Thyroid gland (tissue), 4 donors: ENCODE measurements around the gene HDAC11.

Experiments used
- CTCF ChIP-seq, 6 experiments: fragments of 200-600 bp in 3 of 6; fragments of 450-650 bp in 3 of 6; sonication (generic) in 3 of 6; IDR thresholded peaks; one replicate each; pipeline ENCODE4 v1.5.1; 2016 to 2019; ENCODE audit warnings: antibody characterized with exemption in 6 of 6, mild to moderate bottlenecking in 2 of 6, inconsistent platforms in 1 of 6, moderate library complexity in 1 of 6
- POLR2A ChIP-seq, 2 donors: fragments of 450-650 bp; IDR thresholded peaks; one replicate each; pipeline ENCODE4 v1.6.1; 2017; ENCODE audit warnings: antibody characterized with exemption in 2 of 2, mild to moderate bottlenecking in 2 of 2, moderate library complexity in 1 of 2

DNA sequence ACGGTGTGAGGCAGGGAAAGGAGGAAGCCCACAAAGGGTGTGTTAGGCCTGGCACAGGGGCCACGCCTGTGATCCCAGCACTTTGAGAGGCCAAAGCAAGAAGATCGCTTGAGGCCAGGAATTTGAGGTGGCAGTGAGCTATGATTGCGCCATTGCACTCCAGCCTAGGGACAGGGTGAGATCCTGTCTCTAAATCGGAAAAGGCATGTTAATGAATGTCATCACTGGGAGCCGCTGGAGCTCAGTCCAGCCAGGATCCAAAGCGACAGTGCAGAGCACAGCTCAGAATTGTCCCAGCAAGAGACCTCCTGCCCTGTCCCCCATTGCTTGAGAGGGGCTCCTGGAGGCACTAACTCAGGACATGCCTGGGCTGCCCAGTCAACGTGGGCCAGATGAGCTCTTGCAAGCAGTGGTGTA, 53.8 kb downstream of the HDAC11 start:
- no peak for TF ChIP-seq POLR2A (IDR thresholded peaks at IDR 0.05)
- TF ChIP-seq CTCF (IDR thresholded peaks at IDR 0.05): no peak
